Mucosa of rectum (tissue), 2 donors: ENCODE results near the gene FAAP24.
"Not testable (repeated sequence)": the region's sequence is repeated elsewhere in the genome, so short reads cannot be mapped to it uniquely, and the experiment has no call there.

ENCODE experiments used
- H3K27ac ChIP-seq, 2 donors: one replicate each; pipeline ENCODE4 v1.7.0; 2013; ENCODE audit warnings: inconsistent platforms in 2 of 2, low read depth in 2 of 2, low read length in 2 of 2
- H3K27me3 ChIP-seq, 2 donors: one replicate each; pipeline ENCODE4 v1.7.0; 2013; ENCODE audit warnings: low read length in 2 of 2; ENCODE audit not compliant: control insufficient read depth in 2 of 2, insufficient read depth in 2 of 2
- H3K36me3 ChIP-seq, 2 donors: one replicate each; pipeline ENCODE4 v1.7.0; 2013; ENCODE audit warnings: low read length in 2 of 2; ENCODE audit not compliant: control insufficient read depth in 2 of 2, insufficient read depth in 2 of 2
- H3K4me1 ChIP-seq, 2 donors: one replicate each; pipeline ENCODE4 v1.7.0; 2013; ENCODE audit warnings: low read length in 2 of 2, mild to moderate bottlenecking in 1 of 2; ENCODE audit not compliant: control insufficient read depth in 2 of 2, insufficient read depth in 2 of 2
- H3K4me3 ChIP-seq, 2 donors: one replicate each; pipeline ENCODE4 v1.7.0; 2013; ENCODE audit warnings: low read length in 2 of 2
- H3K9ac ChIP-seq, 2 donors: one replicate each; pipeline ENCODE4 v1.7.0; 2013; ENCODE audit warnings: low read length in 2 of 2, low read depth in 1 of 2, mild to moderate bottlenecking in 1 of 2
- H3K9me3 ChIP-seq, 2 donors: one replicate each; pipeline ENCODE4 v1.7.0; 2013; ENCODE audit warnings: low read length in 2 of 2; ENCODE audit not compliant: control insufficient read depth in 2 of 2
- donor health status: healthy.
- donor health status: Normal muscosa, but diverticular disease.

Gene FAAP24

DNA sequence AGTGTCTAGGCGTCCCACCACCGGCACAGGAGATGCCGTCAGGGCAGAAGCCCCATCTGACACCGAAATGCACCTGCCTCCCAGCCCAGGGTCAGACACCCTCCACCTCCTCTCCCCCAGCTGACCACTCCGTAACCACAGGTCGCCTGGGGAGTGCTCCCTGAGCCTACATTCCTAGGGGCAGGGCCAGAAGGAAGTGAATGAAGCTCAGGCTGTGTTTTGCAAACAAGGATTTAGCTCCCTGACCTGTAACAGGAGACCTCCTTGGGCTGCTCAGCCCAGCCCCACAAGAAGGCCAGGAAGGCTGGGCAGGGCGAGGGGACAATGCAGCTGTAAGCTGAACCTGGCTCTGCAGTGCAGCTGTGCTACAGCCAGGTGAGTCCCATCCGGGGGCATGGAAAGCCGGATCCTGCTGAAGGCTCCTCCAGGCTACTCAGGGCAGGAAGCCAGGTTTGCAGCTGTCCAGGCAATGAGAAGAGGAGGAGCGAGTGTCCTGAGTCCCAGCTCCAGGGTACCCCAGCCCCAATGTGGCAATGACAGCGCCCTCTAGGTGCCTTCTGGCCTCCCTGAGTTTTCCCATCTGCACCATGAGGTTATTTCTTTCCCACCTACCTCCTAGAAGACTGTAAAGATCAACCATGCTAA is 50.6 kb downstream of the FAAP24 start:
- Histone ChIP-seq H3K9me3 (no peaks in the 10 kb centered on the region), H3K27ac (no peak overlapping the region), H3K9ac (no peak overlapping the region)

GRCh38 chr19:33024398-33024797 is 52.4 kb downstream of the FAAP24 start:
- H3K27me3 ChIP-seq, result no peaks in the 10 kb centered on the region
- no peak overlapping the region for H3K27ac ChIP-seq
- no peak overlapping the region for H3K9ac ChIP-seq
- no peaks in the 10 kb centered on the region for H3K9me3 ChIP-seq
- H3K4me1 ChIP-seq, result peaks cover 0 to 3% of the 10 kb centered on the region in 2 donors
- peaks cover 4% of the 10 kb centered on the region in 2 donors for H3K36me3 ChIP-seq
- H3K4me3 ChIP-seq, result no peak overlapping the region

More for the DNA sequence above, 50.6 kb downstream of the FAAP24 start:
- no peak overlapping the region for H3K4me3 ChIP-seq
- peaks cover 4% of the 10 kb centered on the region in 2 donors for H3K36me3 ChIP-seq
- H3K4me1 ChIP-seq, result peaks cover 0 to 3% of the 10 kb centered on the region in 2 donors
- H3K27me3 ChIP-seq, result no peaks in the 10 kb centered on the region

DNA sequence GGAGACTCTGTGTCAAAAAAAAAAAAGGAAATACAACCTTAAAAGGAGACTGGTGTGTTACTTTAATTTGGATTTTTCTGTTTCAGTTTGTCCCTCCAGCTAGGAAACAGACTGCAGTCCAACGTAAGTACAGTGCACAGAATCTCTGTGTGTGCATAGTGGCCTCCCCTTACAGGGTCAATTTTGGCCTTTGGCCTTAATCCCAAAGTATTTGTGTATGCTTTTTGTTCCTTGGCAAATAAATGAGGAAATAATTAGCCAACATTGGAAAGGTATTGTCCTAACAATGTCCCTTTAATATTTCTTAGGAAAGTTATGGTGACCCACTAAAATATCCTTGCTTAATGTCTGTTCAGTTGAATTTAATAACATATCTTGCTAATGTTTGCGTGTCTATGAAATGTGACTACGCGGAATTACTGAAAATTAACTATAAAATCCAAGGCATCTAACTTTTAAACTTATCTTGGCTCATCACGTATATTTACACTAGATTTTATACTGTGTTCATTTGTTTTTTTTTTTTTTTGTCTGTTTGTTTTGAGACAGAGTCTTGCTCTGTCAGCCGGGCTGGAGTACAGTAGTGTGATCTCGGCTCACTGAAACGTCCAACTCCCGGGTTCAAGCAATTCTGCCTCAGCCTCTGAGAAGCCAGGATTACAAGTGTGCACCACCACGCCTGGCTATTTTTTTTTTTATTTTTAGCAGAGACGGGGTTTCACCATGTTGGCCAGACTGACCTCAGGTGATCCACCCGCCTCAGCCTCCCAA is 53.6 kb downstream of the FAAP24 start:
- H3K27ac ChIP-seq, H3K27me3 ChIP-seq, H3K4me3 ChIP-seq, H3K9me3 ChIP-seq, H3K36me3 ChIP-seq, H3K9ac ChIP-seq: not testable (repeated sequence)
- peaks cover 0 to 13% of the 10 kb centered on the region in 2 donors for H3K4me1 ChIP-seq

GRCh38 chr19:33026602-33027001 is 54.6 kb downstream of the FAAP24 start:
- H3K27ac ChIP-seq, H3K9me3 ChIP-seq, H3K36me3 ChIP-seq, H3K9ac ChIP-seq, H3K27me3 ChIP-seq, H3K4me3 ChIP-seq: not testable (repeated sequence)
- H3K4me1 ChIP-seq, result peaks cover 0 to 20% of the 10 kb centered on the region in 2 donors
